GM23338 (cell line): Measurements from ENCODE around the gene HMCES. TPM values are rescaled to one million over a fixed set of nuclear protein-coding genes. Genes with fewer than 3 reads are reported as not detected.

Source experiments
- ATAC-seq: fragments of 200-7000 bp; cut with Tn5 transposase; 3 replicates; pipeline ENCODE4 v1.9.1; 2020
- DNase-seq: peaks from one replicate; pipeline ENCODE4 v3.0.0-alpha.2; 2015; ENCODE audit warnings: low spot score
- H2AFZ ChIP-seq: fragments of 200-600 bp; sonication (generic); 2 replicates; pipeline ENCODE4 v1.8.0; 2016; ENCODE audit warnings: antibody characterized with exemption, mild to moderate bottlenecking, moderate library complexity
- H3F3A ChIP-seq: fragments of 200-600 bp; sonication (generic); replicated peaks from 2 replicates; pipeline ENCODE4 v1.8.0; 2017; ENCODE audit warnings: antibody characterized with exemption, mixed run types, low read depth
- H3K27ac ChIP-seq: fragments of 200-600 bp; sonication (generic); 2 replicates; pipeline ENCODE4 v1.6.1; 2016; ENCODE audit warnings: low read depth
- H3K27me3 ChIP-seq: fragments of 200-600 bp; sonication (generic); 2 replicates; pipeline ENCODE4 v1.8.0; 2016; ENCODE audit warnings: mild to moderate bottlenecking, mixed run types, moderate library complexity; ENCODE audit not compliant: insufficient read depth
- H3K36me3 ChIP-seq: fragments of 200-600 bp; sonication (generic); 2 replicates; pipeline ENCODE4 v1.8.0; 2016; ENCODE audit warnings: mild to moderate bottlenecking; ENCODE audit not compliant: insufficient read depth
- H3K4me1 ChIP-seq: fragments of 200-600 bp; sonication (generic); 2 replicates; pipeline ENCODE4 v1.8.0; 2016; ENCODE audit warnings: mild to moderate bottlenecking, moderate library complexity; ENCODE audit not compliant: insufficient read depth
- H3K4me2 ChIP-seq: fragments of 200-600 bp; sonication (generic); 2 replicates; pipeline ENCODE4 v1.7.1; 2017; ENCODE audit warnings: mixed run types
- H3K4me3 ChIP-seq: fragments of 200-600 bp; sonication (generic); 2 replicates; pipeline ENCODE4 v1.6.1; 2016; ENCODE audit warnings: mixed run types
- H3K79me2 ChIP-seq: fragments of 200-600 bp; sonication (generic); replicated peaks from 2 replicates; pipeline ENCODE4 v1.8.0; 2017; ENCODE audit warnings: mild to moderate bottlenecking; ENCODE audit not compliant: insufficient read depth
- H3K9me2 ChIP-seq: fragments of 200-600 bp; sonication (generic); 2 replicates; pipeline ENCODE4 v1.8.0; 2017; ENCODE audit not compliant: insufficient read depth
- H4K20me1 ChIP-seq: fragments of 200-600 bp; sonication (generic); replicated peaks from 2 replicates; pipeline ENCODE4 v1.8.0; 2017; ENCODE audit warnings: mild to moderate bottlenecking; ENCODE audit not compliant: insufficient read depth
- H3K27ac Mint-ChIP-seq: 2 replicates; pipeline ENCODE4 v1.8.0; 2020; ENCODE audit warnings: inconsistent platforms, mild to moderate bottlenecking, moderate library complexity, mixed read lengths
- H3K27me3 Mint-ChIP-seq: 3 replicates; pipeline ENCODE4 v1.8.0; 2022; ENCODE audit warnings: low read depth, mild to moderate bottlenecking, moderate library complexity, mixed read lengths, inconsistent platforms; ENCODE audit not compliant: insufficient read depth, poor library complexity
- H3K36me3 Mint-ChIP-seq: 3 replicates; pipeline ENCODE4 v1.8.0; 2021; ENCODE audit warnings: low read depth, mild to moderate bottlenecking, inconsistent platforms, moderate library complexity, mixed read lengths
- H3K4me1 Mint-ChIP-seq: 3 replicates; pipeline ENCODE4 v1.8.0; 2020; ENCODE audit warnings: mild to moderate bottlenecking, inconsistent platforms, mixed read lengths
- H3K4me3 Mint-ChIP-seq: 3 replicates; pipeline ENCODE4 v1.8.0; 2021; ENCODE audit warnings: moderate library complexity, mild to moderate bottlenecking, inconsistent platforms, mixed read lengths
- H3K9me3 Mint-ChIP-seq: 3 replicates; pipeline ENCODE4 v1.8.0; 2020; ENCODE audit warnings: moderate library complexity, mild to moderate bottlenecking, inconsistent platforms, mixed read lengths
- EZH2 ChIP-seq: fragments of 200-600 bp; sonication (generic); IDR thresholded peaks from one replicate; pipeline ENCODE4 v1.8.0; 2017; ENCODE audit warnings: antibody characterized with exemption, mild to moderate bottlenecking, low read depth; ENCODE audit not compliant: unreplicated experiment
- EZH2phosphoT487 ChIP-seq: fragments of 200-600 bp; sonication (generic); IDR thresholded peaks from one replicate; pipeline ENCODE4 v1.8.1; 2018; ENCODE audit warnings: antibody characterized with exemption; ENCODE audit not compliant: unreplicated experiment
- JUNB ChIP-seq: IDR thresholded peaks from one replicate; pipeline ENCODE4 v1.6.1; 2016; ENCODE audit warnings: antibody characterized with exemption; ENCODE audit not compliant: unreplicated experiment
- POLR2AphosphoS5 ChIP-seq: IDR thresholded peaks from 2 replicates; pipeline ENCODE4 v1.6.1; 2016; ENCODE audit warnings: antibody characterized with exemption, low read depth
- STAT1 ChIP-seq: IDR thresholded peaks from one replicate; pipeline ENCODE4 v1.6.1; 2016; ENCODE audit warnings: antibody characterized with exemption; ENCODE audit not compliant: unreplicated experiment
- polyA plus RNA-seq: library from polyadenylated mRNA; unstranded; fragments of >200 nt; fragmentation: Nextera tagmentation; extraction: Ambion mirVana; gene quantifications from 2 replicates; pipeline ENCODE4 v1.2.1, GENCODE V29; 2016
- total RNA-seq: library from RNA; depleted of rRNA; stranded (reverse); fragments of >200 nt; shearing (Covaris generic); gene quantifications from 2 replicates; pipeline ENCODE4 v1.2.3, GENCODE V29; 2014
- TF ChIP-seq, protein P1 (sequence below), 2 experiments: fragments of 200-600 bp in 1 of 2; sonication (generic) in 1 of 2; conservative IDR thresholded peaks; 2 replicates each; pipeline versions ENCODE4 v1.5.1 to v1.6.1; 2016 to 2017; ENCODE audit warnings: antibody characterized with exemption in 2 of 2, low read depth in 2 of 2, mild to moderate bottlenecking in 2 of 2, moderate library complexity in 1 of 2
- TF ChIP-seq, protein P2 (sequence below): fragments of 250-450 bp; sonication (Bioruptor Pico); IDR thresholded peaks from 2 replicates; pipeline ENCODE4 v1.5.0; 2020; ENCODE audit warnings: mild to moderate bottlenecking, moderate library complexity
- TF ChIP-seq, protein P3 (sequence below): IDR thresholded peaks from one replicate; pipeline ENCODE4 v1.6.1; 2018; ENCODE audit warnings: antibody characterized with exemption; ENCODE audit not compliant: unreplicated experiment

HMCES gene
- total and polyA plus RNA-seq, 2 experiments from 2014 or later: 36.5 to 44.5 TPM

DNA sequence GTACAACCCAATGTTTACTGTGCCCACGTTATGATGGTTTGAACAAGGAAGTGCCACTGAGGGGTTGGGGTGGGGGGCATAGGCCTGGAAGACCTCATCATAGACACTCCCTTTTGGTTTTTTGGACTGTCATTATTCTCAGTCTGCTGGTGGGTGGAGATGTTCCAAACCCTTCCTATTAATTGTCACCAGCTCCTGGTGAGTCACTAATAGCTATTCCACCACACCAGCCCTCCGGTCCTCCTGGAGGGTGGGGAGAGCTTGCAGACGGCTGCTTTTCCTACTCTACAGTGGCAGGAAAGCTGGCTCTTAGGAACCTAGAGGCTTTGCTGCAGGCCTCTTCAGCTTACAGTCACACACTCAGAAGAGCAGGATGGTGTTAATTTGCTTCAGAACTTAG lies 38.2 kb upstream of the HMCES start:
- no peak overlapping the region for H3K4me2 ChIP-seq
- H3F3A ChIP-seq: no peaks in the 10 kb centered on the region
- no peaks in the 10 kb centered on the region for H3K79me2 ChIP-seq
- no peaks in the 10 kb centered on the region for H4K20me1 ChIP-seq
- Mint-ChIP-seq H3K4me3 (no peak overlapping the region), H3K27ac (no peak overlapping the region; the same call in 1 of the 2 replicates), H3K4me1 (peaks cover 10% of the 10 kb centered on the region), H3K36me3 (no peaks in the 10 kb centered on the region), H3K27me3 (peaks cover 8% of the 10 kb centered on the region), H3K9me3 (no peaks in the 10 kb centered on the region)
- no peak overlapping the region for H3K27ac ChIP-seq
- ATAC-seq (no peak), DNase-seq (no peak)
- no peak overlapping the region for H3K4me3 ChIP-seq
- no peaks in the 10 kb centered on the region for H3K36me3 ChIP-seq
- TF ChIP-seq, protein P1, sequence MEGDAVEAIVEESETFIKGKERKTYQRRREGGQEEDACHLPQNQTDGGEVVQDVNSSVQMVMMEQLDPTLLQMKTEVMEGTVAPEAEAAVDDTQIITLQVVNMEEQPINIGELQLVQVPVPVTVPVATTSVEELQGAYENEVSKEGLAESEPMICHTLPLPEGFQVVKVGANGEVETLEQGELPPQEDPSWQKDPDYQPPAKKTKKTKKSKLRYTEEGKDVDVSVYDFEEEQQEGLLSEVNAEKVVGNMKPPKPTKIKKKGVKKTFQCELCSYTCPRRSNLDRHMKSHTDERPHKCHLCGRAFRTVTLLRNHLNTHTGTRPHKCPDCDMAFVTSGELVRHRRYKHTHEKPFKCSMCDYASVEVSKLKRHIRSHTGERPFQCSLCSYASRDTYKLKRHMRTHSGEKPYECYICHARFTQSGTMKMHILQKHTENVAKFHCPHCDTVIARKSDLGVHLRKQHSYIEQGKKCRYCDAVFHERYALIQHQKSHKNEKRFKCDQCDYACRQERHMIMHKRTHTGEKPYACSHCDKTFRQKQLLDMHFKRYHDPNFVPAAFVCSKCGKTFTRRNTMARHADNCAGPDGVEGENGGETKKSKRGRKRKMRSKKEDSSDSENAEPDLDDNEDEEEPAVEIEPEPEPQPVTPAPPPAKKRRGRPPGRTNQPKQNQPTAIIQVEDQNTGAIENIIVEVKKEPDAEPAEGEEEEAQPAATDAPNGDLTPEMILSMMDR (conservative IDR thresholded peaks at IDR 0.05; ENCODE audit: low read depth in 2 of 2): no peak
- no peak for TF ChIP-seq EZH2
- TF ChIP-seq EZH2phosphoT487: no peak
- TF ChIP-seq STAT1: no peak
- no peak for TF ChIP-seq JUNB
- TF ChIP-seq, protein P2, sequence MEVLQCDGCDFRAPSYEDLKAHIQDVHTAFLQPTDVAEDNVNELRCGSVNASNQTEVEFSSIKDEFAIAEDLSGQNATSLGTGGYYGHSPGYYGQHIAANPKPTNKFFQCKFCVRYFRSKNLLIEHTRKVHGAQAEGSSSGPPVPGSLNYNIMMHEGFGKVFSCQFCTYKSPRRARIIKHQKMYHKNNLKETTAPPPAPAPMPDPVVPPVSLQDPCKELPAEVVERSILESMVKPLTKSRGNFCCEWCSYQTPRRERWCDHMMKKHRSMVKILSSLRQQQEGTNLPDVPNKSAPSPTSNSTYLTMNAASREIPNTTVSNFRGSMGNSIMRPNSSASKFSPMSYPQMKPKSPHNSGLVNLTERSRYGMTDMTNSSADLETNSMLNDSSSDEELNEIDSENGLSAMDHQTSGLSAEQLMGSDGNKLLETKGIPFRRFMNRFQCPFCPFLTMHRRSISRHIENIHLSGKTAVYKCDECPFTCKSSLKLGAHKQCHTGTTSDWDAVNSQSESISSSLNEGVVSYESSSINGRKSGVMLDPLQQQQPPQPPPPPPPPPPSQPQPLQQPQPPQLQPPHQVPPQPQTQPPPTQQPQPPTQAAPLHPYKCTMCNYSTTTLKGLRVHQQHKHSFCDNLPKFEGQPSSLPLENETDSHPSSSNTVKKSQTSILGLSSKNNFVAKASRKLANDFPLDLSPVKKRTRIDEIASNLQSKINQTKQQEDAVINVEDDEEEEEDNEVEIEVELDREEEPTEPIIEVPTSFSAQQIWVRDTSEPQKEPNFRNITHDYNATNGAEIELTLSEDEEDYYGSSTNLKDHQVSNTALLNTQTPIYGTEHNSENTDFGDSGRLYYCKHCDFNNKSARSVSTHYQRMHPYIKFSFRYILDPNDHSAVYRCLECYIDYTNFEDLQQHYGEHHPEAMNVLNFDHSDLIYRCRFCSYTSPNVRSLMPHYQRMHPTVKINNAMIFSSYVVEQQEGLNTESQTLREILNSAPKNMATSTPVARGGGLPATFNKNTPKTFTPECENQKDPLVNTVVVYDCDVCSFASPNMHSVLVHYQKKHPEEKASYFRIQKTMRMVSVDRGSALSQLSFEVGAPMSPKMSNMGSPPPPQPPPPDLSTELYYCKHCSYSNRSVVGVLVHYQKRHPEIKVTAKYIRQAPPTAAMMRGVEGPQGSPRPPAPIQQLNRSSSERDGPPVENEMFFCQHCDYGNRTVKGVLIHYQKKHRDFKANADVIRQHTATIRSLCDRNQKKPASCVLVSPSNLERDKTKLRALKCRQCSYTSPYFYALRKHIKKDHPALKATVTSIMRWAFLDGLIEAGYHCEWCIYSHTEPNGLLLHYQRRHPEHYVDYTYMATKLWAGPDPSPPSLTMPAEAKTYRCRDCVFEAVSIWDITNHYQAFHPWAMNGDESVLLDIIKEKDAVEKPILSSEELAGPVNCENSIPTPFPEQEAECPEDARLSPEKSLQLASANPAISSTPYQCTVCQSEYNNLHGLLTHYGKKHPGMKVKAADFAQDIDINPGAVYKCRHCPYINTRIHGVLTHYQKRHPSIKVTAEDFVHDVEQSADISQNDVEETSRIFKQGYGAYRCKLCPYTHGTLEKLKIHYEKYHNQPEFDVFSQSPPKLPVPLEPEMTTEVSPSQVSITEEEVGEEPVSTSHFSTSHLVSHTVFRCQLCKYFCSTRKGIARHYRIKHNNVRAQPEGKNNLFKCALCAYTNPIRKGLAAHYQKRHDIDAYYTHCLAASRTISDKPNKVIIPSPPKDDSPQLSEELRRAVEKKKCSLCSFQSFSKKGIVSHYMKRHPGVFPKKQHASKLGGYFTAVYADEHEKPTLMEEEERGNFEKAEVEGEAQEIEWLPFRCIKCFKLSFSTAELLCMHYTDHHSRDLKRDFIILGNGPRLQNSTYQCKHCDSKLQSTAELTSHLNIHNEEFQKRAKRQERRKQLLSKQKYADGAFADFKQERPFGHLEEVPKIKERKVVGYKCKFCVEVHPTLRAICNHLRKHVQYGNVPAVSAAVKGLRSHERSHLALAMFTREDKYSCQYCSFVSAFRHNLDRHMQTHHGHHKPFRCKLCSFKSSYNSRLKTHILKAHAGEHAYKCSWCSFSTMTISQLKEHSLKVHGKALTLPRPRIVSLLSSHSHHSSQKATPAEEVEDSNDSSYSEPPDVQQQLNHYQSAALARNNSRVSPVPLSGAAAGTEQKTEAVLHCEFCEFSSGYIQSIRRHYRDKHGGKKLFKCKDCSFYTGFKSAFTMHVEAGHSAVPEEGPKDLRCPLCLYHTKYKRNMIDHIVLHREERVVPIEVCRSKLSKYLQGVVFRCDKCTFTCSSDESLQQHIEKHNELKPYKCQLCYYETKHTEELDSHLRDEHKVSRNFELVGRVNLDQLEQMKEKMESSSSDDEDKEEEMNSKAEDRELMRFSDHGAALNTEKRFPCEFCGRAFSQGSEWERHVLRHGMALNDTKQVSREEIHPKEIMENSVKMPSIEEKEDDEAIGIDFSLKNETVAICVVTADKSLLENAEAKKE: no peak
- TF ChIP-seq POLR2AphosphoS5: no peak
- TF ChIP-seq, protein P3, sequence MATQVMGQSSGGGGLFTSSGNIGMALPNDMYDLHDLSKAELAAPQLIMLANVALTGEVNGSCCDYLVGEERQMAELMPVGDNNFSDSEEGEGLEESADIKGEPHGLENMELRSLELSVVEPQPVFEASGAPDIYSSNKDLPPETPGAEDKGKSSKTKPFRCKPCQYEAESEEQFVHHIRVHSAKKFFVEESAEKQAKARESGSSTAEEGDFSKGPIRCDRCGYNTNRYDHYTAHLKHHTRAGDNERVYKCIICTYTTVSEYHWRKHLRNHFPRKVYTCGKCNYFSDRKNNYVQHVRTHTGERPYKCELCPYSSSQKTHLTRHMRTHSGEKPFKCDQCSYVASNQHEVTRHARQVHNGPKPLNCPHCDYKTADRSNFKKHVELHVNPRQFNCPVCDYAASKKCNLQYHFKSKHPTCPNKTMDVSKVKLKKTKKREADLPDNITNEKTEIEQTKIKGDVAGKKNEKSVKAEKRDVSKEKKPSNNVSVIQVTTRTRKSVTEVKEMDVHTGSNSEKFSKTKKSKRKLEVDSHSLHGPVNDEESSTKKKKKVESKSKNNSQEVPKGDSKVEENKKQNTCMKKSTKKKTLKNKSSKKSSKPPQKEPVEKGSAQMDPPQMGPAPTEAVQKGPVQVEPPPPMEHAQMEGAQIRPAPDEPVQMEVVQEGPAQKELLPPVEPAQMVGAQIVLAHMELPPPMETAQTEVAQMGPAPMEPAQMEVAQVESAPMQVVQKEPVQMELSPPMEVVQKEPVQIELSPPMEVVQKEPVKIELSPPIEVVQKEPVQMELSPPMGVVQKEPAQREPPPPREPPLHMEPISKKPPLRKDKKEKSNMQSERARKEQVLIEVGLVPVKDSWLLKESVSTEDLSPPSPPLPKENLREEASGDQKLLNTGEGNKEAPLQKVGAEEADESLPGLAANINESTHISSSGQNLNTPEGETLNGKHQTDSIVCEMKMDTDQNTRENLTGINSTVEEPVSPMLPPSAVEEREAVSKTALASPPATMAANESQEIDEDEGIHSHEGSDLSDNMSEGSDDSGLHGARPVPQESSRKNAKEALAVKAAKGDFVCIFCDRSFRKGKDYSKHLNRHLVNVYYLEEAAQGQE: no peak
- no peaks in the 10 kb centered on the region for H3K9me2 ChIP-seq
- H2AFZ ChIP-seq: peak overlapping the region; percentile 52; the same call in 1 of the 2 replicates
- no peaks in the 10 kb centered on the region for H3K4me1 ChIP-seq
- no peaks in the 10 kb centered on the region for H3K27me3 ChIP-seq
